ENCODE data around the gene ZNF436.

ZNF436 gene

DNA sequence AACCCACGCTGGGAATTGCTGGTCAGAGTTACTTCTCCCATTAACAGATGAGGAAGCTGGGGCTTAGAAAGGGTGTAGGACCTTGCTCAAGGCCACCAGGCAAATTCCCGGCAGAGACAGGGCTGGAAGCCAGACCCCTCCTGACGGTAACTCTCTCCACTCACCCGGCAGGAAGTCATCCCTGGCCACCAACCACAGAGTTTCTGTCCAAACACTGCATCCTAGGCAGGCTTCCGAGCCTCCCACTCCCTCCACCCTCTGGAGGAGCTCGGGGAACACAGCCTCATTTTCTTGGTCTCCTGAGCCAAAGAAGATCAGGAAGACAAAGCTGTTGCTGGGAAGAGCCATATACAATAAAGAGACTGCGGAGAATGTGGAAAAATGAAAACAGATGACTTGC is 25.0 kb upstream of the ZNF436 start:
- Histone ChIP-seq H3K9me3 (no peaks in the 10 kb centered on the region), H3K36me3 (no peaks in the 10 kb centered on the region), H3K4me1 (peaks cover 11% of the 10 kb centered on the region), H3K4me3 (ENCODE audit: low read depth, low read length) (no peak overlapping the region), H3K27me3 (no peaks in the 10 kb centered on the region)
- TF ChIP-seq, protein P1, sequence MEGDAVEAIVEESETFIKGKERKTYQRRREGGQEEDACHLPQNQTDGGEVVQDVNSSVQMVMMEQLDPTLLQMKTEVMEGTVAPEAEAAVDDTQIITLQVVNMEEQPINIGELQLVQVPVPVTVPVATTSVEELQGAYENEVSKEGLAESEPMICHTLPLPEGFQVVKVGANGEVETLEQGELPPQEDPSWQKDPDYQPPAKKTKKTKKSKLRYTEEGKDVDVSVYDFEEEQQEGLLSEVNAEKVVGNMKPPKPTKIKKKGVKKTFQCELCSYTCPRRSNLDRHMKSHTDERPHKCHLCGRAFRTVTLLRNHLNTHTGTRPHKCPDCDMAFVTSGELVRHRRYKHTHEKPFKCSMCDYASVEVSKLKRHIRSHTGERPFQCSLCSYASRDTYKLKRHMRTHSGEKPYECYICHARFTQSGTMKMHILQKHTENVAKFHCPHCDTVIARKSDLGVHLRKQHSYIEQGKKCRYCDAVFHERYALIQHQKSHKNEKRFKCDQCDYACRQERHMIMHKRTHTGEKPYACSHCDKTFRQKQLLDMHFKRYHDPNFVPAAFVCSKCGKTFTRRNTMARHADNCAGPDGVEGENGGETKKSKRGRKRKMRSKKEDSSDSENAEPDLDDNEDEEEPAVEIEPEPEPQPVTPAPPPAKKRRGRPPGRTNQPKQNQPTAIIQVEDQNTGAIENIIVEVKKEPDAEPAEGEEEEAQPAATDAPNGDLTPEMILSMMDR (IDR thresholded peaks at IDR 0.05; ENCODE audit: low read depth, low read length) = no peak
- peak; percentile 45 for DNase-seq

DNA sequence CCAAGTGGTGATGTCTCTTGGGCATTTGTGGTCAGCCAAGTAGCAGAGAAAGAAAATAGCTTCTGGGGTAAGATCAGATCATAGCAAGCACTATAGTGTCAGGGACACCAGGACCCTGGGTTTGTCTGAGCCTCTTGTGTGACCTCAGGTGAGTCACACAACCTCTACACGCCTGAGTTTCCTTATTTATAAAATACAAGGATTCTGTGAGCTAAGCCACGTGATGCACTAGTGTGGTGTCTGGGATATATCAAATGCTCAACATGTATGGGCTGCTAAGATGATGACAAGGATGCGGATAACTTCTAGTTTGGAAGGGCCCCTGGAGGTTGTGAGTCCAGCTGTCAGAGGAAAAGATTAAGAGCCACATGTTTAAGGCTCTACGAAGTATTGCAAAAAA is 24.5 kb upstream of the ZNF436 start:
- Histone ChIP-seq H3K27me3 (no peaks in the 10 kb centered on the region), H3K4me3 (ENCODE audit: low read depth, low read length) (no peak overlapping the region), H3K9me3 (no peaks in the 10 kb centered on the region), H3K36me3 (no peaks in the 10 kb centered on the region), H3K4me1 (peaks cover 11% of the 10 kb centered on the region)
- TF ChIP-seq, protein P1 (IDR thresholded peaks at IDR 0.05; ENCODE audit: low read depth, low read length) = no peak
- DNase-seq = peak; percentile 15

GRCh38 chr1:23393706-23394105 is 24.1 kb upstream of the ZNF436 start:
- peaks cover 11% of the 10 kb centered on the region for H3K4me1 ChIP-seq
- TF ChIP-seq, protein P1 (IDR thresholded peaks at IDR 0.05; ENCODE audit: low read depth, low read length) = no peak
- DNase-seq = peak; percentile 42
- no peaks in the 10 kb centered on the region for H3K27me3 ChIP-seq
- H3K4me3 ChIP-seq (ENCODE audit: low read depth, low read length) = no peak overlapping the region
- H3K9me3 ChIP-seq = no peaks in the 10 kb centered on the region
- H3K36me3 ChIP-seq = no peaks in the 10 kb centered on the region

DNA sequence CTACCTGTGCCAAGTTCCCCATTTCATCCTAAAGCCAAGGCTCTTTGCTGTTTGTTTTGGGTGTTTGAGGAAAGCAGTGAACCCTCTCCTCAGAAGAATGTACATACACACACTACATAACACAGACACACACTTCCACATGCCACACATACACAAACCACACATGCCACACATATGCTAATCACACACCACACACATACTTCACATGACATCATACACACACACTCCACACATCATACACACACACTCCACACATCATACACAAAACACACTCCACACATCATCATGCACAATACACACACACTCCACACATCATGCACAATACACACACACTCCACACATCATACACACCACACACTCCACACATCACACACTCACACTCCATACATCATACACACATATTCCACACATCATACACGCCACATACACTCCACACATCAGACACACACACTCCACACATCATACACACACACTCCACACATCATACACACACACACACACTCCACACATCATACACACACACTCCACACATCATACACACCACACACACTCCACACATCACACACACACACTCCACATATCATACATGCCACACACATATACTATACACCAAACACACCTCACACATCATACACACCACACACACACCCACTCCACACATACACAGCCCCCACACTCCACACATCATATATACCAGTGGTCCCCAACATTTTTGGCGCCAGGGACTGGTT is 22.7 kb upstream of the ZNF436 start:
- H3K4me3 ChIP-seq (ENCODE audit: low read depth, low read length) = no peak overlapping the region
- DNase-seq = no peak
- H3K27me3 ChIP-seq = no peaks in the 10 kb centered on the region
- no peaks in the 10 kb centered on the region for H3K9me3 ChIP-seq
- peaks cover 11% of the 10 kb centered on the region for H3K4me1 ChIP-seq
- H3K36me3 ChIP-seq = no peaks in the 10 kb centered on the region
- TF ChIP-seq, protein P1 (IDR thresholded peaks at IDR 0.05; ENCODE audit: low read depth, low read length) = no peak

DNA sequence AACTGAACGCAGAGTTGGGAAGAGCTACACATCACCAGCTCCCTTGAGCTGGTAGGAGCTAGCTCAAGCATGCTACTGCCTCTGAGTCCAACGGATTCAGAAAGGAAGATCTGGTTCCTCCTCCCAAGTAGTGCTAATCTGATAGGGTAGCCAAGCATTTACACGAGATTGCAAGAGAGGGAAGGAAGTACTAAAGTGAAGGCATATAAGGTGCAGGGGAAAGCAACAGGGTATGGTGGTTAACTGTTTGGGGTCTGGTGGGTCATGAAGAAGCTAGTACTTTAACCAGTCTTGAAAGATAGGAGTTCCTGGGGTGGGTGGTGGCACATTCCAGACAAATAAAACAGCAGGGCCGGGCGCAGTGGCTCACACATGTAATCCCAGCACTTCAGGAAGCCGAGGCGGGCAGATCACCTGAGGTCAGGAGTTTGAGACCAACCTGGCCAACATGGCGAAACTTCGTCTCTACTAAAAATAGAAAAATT is 20.2 kb upstream of the ZNF436 start:
- Histone ChIP-seq H3K36me3 (no peaks in the 10 kb centered on the region), H3K4me3 (ENCODE audit: low read depth, low read length) (no peak overlapping the region), H3K9me3 (no peaks in the 10 kb centered on the region), H3K27me3 (no peaks in the 10 kb centered on the region), H3K4me1 (peaks cover 10% of the 10 kb centered on the region)
- TF ChIP-seq, protein P1 (IDR thresholded peaks at IDR 0.05; ENCODE audit: low read depth, low read length) = no peak
- no peak for DNase-seq

- H3K9me3 ChIP-seq = no peaks in the 10 kb centered on the region
- H3K36me3 ChIP-seq = no peaks in the 10 kb centered on the region
- no peak for DNase-seq
- H3K4me1 ChIP-seq = no peaks in the 10 kb centered on the region
- no peak overlapping the region for H3K4me3 ChIP-seq (ENCODE audit: low read depth, low read length)
- TF ChIP-seq, protein P1 (IDR thresholded peaks at IDR 0.05; ENCODE audit: low read depth, low read length) = no peak
- no peaks in the 10 kb centered on the region for H3K27me3 ChIP-seq
These were observed 17.9 kb upstream of the ZNF436 start for GRCh38 chr1:23387494-23387893.
